OCI-LY1 (cell line): ENCODE results near the gene MPHOSPH6.
"Not testable (repeated sequence)": the region's sequence is repeated elsewhere in the genome, so short reads cannot be mapped to it uniquely, and the experiment has no call there.

ENCODE experiments used
- H2AFZ ChIP-seq: fragments of 200-600 bp; sonication (generic), shearing (Covaris generic); 2 replicates; pipeline ENCODE4 v1.6.0; 2014; ENCODE audit warnings: antibody characterized with exemption, mild to moderate bottlenecking, low read length
- H3F3A ChIP-seq: fragments of 200-600 bp; sonication (generic), shearing (Covaris generic); 2 replicates; pipeline ENCODE4 v1.6.0; 2014; ENCODE audit warnings: mild to moderate bottlenecking, antibody characterized with exemption, low read length, moderate library complexity; ENCODE audit not compliant: insufficient read depth
- H3K27ac ChIP-seq: fragments of 200-600 bp; sonication (generic); 2 replicates; pipeline ENCODE4 v1.5.1; 2014; ENCODE audit warnings: low read length, mixed run types, mild to moderate bottlenecking, low read depth; ENCODE audit not compliant: poor library complexity, severe bottlenecking
- H3K27me3 ChIP-seq: fragments of 200-600 bp; sonication (generic); 2 replicates; pipeline ENCODE4 v1.6.0; 2014; ENCODE audit warnings: antibody characterized with exemption, mild to moderate bottlenecking, low read length, moderate library complexity; ENCODE audit not compliant: insufficient read depth
- H3K36me3 ChIP-seq: fragments of 200-600 bp; sonication (generic); 2 replicates; pipeline ENCODE4 v1.6.1; 2014; ENCODE audit warnings: mild to moderate bottlenecking, antibody characterized with exemption, low read length, moderate library complexity, mixed read lengths; ENCODE audit not compliant: insufficient read depth
- H3K4me1 ChIP-seq: fragments of 200-600 bp; sonication (generic); 2 replicates; pipeline ENCODE4 v1.5.1; 2014; ENCODE audit warnings: mild to moderate bottlenecking, low read length, moderate library complexity; ENCODE audit not compliant: insufficient read depth, severe bottlenecking
- H3K4me2 ChIP-seq: fragments of 200-600 bp; sonication (generic), shearing (Covaris generic); 2 replicates; pipeline ENCODE4 v1.6.1; 2014; ENCODE audit warnings: low read length
- H3K4me3 ChIP-seq: fragments of 200-600 bp; sonication (generic); 2 replicates; pipeline ENCODE4 v1.5.1; 2014; ENCODE audit warnings: low read length, low read depth, mild to moderate bottlenecking, mixed read lengths; ENCODE audit not compliant: poor library complexity, severe bottlenecking
- H3K79me2 ChIP-seq: fragments of 200-600 bp; shearing (Covaris generic); 2 replicates; pipeline ENCODE4 v1.6.1; 2016; ENCODE audit warnings: mixed run types, low read length, mixed read lengths; ENCODE audit not compliant: insufficient read depth
- H3K9ac ChIP-seq: fragments of 200-600 bp; sonication (generic), shearing (Covaris generic); 2 replicates; pipeline ENCODE4 v1.6.1; 2014; ENCODE audit warnings: mild to moderate bottlenecking, low read length, mixed read lengths
- H3K9me2 ChIP-seq: fragments of 200-600 bp; sonication (generic), shearing (Covaris generic); 2 replicates; pipeline ENCODE4 v1.6.1; 2014; ENCODE audit warnings: low read depth, mild to moderate bottlenecking, low read length, mixed read lengths
- H3K9me3 ChIP-seq: fragments of 200-600 bp; shearing (Covaris generic); 2 replicates; pipeline ENCODE4 v1.6.1; 2014; ENCODE audit warnings: low read length, mixed read lengths
- H4K20me1 ChIP-seq: fragments of 200-600 bp; sonication (generic), shearing (Covaris generic); 2 replicates; pipeline ENCODE4 v1.6.0; 2016; ENCODE audit warnings: mild to moderate bottlenecking, low read length; ENCODE audit not compliant: insufficient read depth
- EZH2 ChIP-seq: fragments of 200-600 bp; sonication (generic), shearing (Covaris generic); IDR thresholded peaks from 2 replicates; pipeline ENCODE4 v1.8.0; 2017; ENCODE audit warnings: borderline replicate concordance, mixed run types, mild to moderate bottlenecking, antibody characterized with exemption, low read length, moderate library complexity, mixed read lengths
- TF ChIP-seq, protein P1 (sequence below): fragments of 200-600 bp; sonication (generic), shearing (Covaris generic); IDR thresholded peaks from 2 replicates; pipeline ENCODE4 v1.5.1; 2017; ENCODE audit warnings: mild to moderate bottlenecking, antibody characterized with exemption, low read length, moderate library complexity, mixed read lengths

The MPHOSPH6 gene

DNA sequence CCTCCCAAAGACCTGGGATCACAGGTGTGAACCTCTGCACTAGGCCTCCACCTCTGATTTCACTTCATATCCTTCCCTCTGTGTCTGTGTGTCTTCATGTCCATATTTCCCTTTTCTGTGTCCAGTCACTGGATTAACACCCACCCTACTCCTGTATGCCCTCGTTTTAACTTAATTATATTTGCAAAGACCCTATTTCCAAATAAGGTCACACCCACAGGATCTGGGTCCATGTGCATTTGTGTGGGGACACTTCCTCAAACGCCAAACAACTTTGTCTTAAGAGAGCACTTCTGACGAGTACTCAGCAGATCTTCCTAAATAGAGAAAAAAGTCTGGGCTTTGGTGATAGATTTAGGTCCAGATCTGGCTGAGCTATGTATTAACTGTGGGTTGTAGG is 56.3 kb downstream of the MPHOSPH6 start:
- Histone ChIP-seq H3K27me3 (0 out of 2 replicates have a peak, but pooled peaks cover 3% of the 10 kb centered on the region), H3K9ac (no peak overlapping the region), H3K36me3 (no peaks in the 10 kb centered on the region), H3K4me1 (no peaks in the 10 kb centered on the region), H3K79me2 (no peaks in the 10 kb centered on the region), H3K9me3 (no peaks in the 10 kb centered on the region), H3K27ac (no peak overlapping the region), H4K20me1 (no peaks in the 10 kb centered on the region), H3K4me2 (no peak overlapping the region), H2AFZ (no peak overlapping the region), H3K9me2 (no peaks in the 10 kb centered on the region), H3K4me3 (no peak overlapping the region), H3F3A (no peaks in the 10 kb centered on the region)
- no peak for TF ChIP-seq EZH2
- TF ChIP-seq, protein P1, sequence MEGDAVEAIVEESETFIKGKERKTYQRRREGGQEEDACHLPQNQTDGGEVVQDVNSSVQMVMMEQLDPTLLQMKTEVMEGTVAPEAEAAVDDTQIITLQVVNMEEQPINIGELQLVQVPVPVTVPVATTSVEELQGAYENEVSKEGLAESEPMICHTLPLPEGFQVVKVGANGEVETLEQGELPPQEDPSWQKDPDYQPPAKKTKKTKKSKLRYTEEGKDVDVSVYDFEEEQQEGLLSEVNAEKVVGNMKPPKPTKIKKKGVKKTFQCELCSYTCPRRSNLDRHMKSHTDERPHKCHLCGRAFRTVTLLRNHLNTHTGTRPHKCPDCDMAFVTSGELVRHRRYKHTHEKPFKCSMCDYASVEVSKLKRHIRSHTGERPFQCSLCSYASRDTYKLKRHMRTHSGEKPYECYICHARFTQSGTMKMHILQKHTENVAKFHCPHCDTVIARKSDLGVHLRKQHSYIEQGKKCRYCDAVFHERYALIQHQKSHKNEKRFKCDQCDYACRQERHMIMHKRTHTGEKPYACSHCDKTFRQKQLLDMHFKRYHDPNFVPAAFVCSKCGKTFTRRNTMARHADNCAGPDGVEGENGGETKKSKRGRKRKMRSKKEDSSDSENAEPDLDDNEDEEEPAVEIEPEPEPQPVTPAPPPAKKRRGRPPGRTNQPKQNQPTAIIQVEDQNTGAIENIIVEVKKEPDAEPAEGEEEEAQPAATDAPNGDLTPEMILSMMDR: no peak

DNA sequence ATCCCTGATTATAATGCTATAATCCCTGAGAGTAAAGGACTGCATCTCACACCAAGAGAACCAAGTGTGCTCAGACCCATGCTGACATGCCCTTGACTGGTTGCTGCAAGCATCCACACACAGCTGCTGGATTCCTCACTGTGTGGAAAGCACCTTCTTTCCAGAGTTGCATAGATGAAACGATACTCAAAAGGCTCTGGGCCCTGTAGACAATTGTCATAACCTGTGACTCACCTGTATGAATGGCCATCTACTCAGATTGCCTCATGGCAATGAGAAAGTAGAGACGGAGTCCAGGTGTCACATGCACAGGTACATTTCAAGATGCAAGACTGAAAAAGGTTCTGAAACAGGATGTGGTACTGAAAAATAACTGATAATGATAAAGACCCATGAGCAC is 58.1 kb downstream of the MPHOSPH6 start:
- Histone ChIP-seq H3K9ac (no peak overlapping the region), H3K27me3 (peaks cover 3% of the 10 kb centered on the region; the same call in 1 of the 2 replicates), H3K27ac (no peak overlapping the region), H3K4me2 (no peak overlapping the region), H3K79me2 (no peaks in the 10 kb centered on the region), H3K9me3 (no peaks in the 10 kb centered on the region), H3K4me1 (no peaks in the 10 kb centered on the region), H3K36me3 (no peaks in the 10 kb centered on the region), H3K4me3 (no peak overlapping the region), H2AFZ (no peak overlapping the region), H3F3A (no peaks in the 10 kb centered on the region), H3K9me2 (no peaks in the 10 kb centered on the region), H4K20me1 (no peaks in the 10 kb centered on the region)
- TF ChIP-seq, protein P1: no peak
- TF ChIP-seq EZH2: no peak

DNA sequence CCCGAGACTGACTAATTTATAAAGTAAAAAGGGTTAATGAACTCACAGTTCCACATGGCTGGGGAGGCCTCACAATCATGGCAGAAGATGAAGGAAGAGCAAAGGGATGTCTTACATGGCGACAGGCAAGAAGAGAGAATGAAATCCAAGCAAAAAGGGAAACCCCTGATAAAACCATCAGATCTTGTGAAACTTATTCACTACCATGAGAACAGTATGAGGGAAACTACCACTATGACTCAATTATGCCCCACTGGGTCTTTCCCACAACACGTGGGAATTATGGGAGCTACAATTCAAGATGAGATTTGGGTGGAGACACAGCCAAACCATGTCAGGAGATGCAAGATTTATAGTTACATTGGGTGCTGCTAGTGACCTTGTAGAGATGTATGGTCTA is 60.8 kb downstream of the MPHOSPH6 start:
- H3K9me2 ChIP-seq, H4K20me1 ChIP-seq, H3K9ac ChIP-seq, H3K79me2 ChIP-seq, H3K27ac ChIP-seq, H3K4me3 ChIP-seq, H3K27me3 ChIP-seq, H3K9me3 ChIP-seq, H3K4me2 ChIP-seq, H3K36me3 ChIP-seq, H2AFZ ChIP-seq, H3K4me1 ChIP-seq, H3F3A ChIP-seq: not testable (repeated sequence)

DNA sequence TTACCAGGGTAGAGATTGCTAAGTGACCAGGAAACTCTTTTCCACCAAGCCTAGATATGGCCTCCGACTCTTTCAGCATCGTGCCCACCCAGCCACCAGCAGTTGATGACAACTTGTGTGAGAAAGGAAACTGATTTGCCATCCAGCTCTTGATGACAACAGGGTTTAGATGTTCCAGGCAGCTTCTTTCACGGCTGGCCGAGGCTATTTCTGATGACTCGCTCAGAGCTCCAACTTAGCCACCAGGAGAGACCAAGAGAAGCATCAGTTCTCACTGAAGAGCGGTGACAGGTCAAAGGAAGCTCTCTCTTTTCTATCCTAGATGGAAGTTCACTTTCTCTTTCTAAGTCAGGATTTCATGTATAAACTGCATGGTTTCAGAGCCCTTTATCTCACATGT is 61.2 kb downstream of the MPHOSPH6 start:
- Histone ChIP-seq H3K79me2 (no peaks in the 10 kb centered on the region), H3F3A (no peaks in the 10 kb centered on the region), H3K27me3 (no peaks in the 10 kb centered on the region; the same call in 1 of the 2 replicates), H4K20me1 (no peaks in the 10 kb centered on the region), H3K4me1 (no peaks in the 10 kb centered on the region), H3K9me3 (no peaks in the 10 kb centered on the region), H3K4me2 (no peak overlapping the region), H2AFZ (no peak overlapping the region), H3K9me2 (no peaks in the 10 kb centered on the region), H3K9ac (no peak overlapping the region), H3K27ac (no peak overlapping the region), H3K36me3 (no peaks in the 10 kb centered on the region), H3K4me3 (no peak overlapping the region)
- TF ChIP-seq EZH2: no peak
- TF ChIP-seq, protein P1: no peak
